GM12864 (cell line): ENCODE data around the gene KIAA0586.
A peak's percentile ranks its signal among the peaks of the same experiment; 100 is the strongest.
"Not testable (repeated sequence)": the region's sequence is repeated elsewhere in the genome, so short reads cannot be mapped to it uniquely, and the experiment has no call there.

Experiments used
- DNase-seq: peaks from one replicate; pipeline ENCODE4 v3.0.0-alpha.2; 2011; ENCODE audit warnings: low read depth
- H3K4me3 ChIP-seq: 2 replicates; pipeline ENCODE4 v1.5.1; 2011; ENCODE audit warnings: mild to moderate bottlenecking, low read depth, low read length, control low read depth
- CTCF ChIP-seq: IDR thresholded peaks from 2 replicates; pipeline ENCODE4 v1.5.1; 2011; ENCODE audit warnings: low read depth, mild to moderate bottlenecking, moderate library complexity, low read length, control low read depth, inconsistent platforms; ENCODE audit errors: missing control alignments

Gene KIAA0586

GRCh38 chr14:58398895-58399294 lies 28.6 kb upstream of the KIAA0586 start:
- no peak for DNase-seq
- no peak for TF ChIP-seq CTCF
- H3K4me3 ChIP-seq: no peak overlapping the region

- no peak for DNase-seq
- TF ChIP-seq CTCF: no peak
- no peak overlapping the region for H3K4me3 ChIP-seq
Observed at GRCh38 chr14:58401587-58401986, 25.9 kb upstream of the KIAA0586 start.

- no peak overlapping the region for H3K4me3 ChIP-seq
- TF ChIP-seq CTCF: no peak
- DNase-seq: no peak
Observed at GRCh38 chr14:58408681-58409215, 18.8 kb upstream of the KIAA0586 start.

GRCh38 chr14:58414845-58415244 lies 12.7 kb upstream of the KIAA0586 start:
- no peak for DNase-seq
- no peak overlapping the region for H3K4me3 ChIP-seq
- TF ChIP-seq CTCF: peak; percentile 3

GRCh38 chr14:58415636-58416547 lies 11.6 kb upstream of the KIAA0586 start:
- TF ChIP-seq CTCF: no peak
- no peak for DNase-seq

GRCh38 chr14:58416934-58417333 lies 10.6 kb upstream of the KIAA0586 start:
- not testable (repeated sequence) for DNase-seq, H3K4me3 ChIP-seq

More at GRCh38 chr14:58415636-58416547, 11.6 kb upstream of the KIAA0586 start:
- H3K4me3 ChIP-seq: no peak overlapping the region

- no peak for TF ChIP-seq CTCF
- DNase-seq: peak; percentile 38
- H3K4me3 ChIP-seq: peak overlapping the region; percentile 84
Observed at GRCh38 chr14:58426670-58427280, 744 bp upstream of the KIAA0586 start.
